Muscle layer of colon (tissue), 2 donors: ENCODE measurements around the gene ZDHHC4.

Source experiments
- H3K27ac ChIP-seq: one replicate; pipeline ENCODE4 v1.7.0; 2013; ENCODE audit warnings: low read depth, mild to moderate bottlenecking, low read length, moderate library complexity
- H3K27me3 ChIP-seq, 2 donors: one replicate each; pipeline ENCODE4 v1.7.0; 2013; ENCODE audit warnings: low read length in 2 of 2, mild to moderate bottlenecking in 2 of 2; ENCODE audit not compliant: insufficient read depth in 2 of 2, control insufficient read depth in 1 of 2
- H3K36me3 ChIP-seq: one replicate; pipeline ENCODE4 v1.7.0; 2013; ENCODE audit warnings: mild to moderate bottlenecking, low read length; ENCODE audit not compliant: insufficient read depth
- H3K4me1 ChIP-seq: one replicate; pipeline ENCODE4 v1.7.0; 2013; ENCODE audit warnings: mild to moderate bottlenecking, low read length; ENCODE audit not compliant: insufficient read depth
- H3K4me3 ChIP-seq, 2 donors: one replicate each; pipeline ENCODE4 v1.7.0; 2013; ENCODE audit warnings: low read length in 2 of 2, low read depth in 1 of 2, mild to moderate bottlenecking in 1 of 2, moderate library complexity in 1 of 2
- H3K9ac ChIP-seq: one replicate; pipeline ENCODE4 v1.7.0; 2013; ENCODE audit warnings: low read length
- H3K9me3 ChIP-seq: one replicate; pipeline ENCODE4 v1.7.0; 2013; ENCODE audit warnings: mild to moderate bottlenecking, low read length
- donor health status: abdominal sarcoma.
- donor health status: Adenocarcinoma of cecum.

The ZDHHC4 gene

DNA sequence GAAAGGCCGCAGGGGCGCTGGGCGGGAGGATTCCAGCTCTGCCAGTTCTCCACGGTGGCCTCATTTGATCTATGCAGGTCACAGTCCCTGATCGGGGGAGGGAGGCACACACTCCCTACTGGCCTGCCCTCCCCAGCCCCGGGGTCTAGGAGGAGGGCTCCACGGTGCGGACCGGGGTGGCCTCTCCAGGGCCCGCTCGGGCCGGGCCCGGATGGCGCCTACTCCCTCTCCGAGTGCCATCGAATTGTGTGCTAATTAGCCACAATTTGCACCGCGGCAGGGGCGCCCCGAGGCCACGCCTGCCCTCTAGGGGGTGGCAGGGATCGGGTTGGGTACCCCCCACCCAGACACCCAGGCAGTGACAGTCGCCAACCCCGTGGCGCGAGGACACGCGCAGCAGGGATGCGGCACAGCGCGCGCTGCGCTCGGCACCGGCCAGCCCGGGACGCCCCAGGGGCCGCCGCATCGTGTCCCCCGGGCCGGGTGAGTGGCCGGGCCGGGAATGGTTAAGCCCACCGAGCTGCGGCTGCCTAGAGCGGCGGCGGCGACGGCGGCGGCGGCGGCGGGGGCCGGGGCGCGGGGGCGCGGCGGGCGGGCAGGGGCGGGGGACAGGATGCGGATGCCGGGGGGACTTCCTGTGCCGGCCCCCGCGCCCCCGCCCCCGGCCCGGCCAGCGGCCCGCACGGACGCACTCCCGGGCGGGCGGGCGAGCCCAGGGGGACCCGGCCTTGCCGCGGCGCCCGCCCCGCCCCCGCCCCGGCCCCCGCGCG is 37.9 kb downstream of the ZDHHC4 start, which contains the start of gene ZNF853:
Gene ZNF853, plus strand, starts transcription at position 658 of the 770 bp plus-strand sequence. CDS start 565 bp downstream, outside the sequence.
- H3K27me3 ChIP-seq, result no peaks in the 10 kb centered on the region
- H3K27ac ChIP-seq, result peak within 1 kb of the TSS; percentile 72
- no peaks in the 10 kb centered on the region for H3K9me3 ChIP-seq
- H3K9ac ChIP-seq, result no peak within 1 kb of the TSS
- no peaks in the 10 kb centered on the region for H3K4me1 ChIP-seq
- peak within 1 kb of the TSS; percentile 68 to 89 for H3K4me3 ChIP-seq
- H3K36me3 ChIP-seq, result peaks cover 5% of the 10 kb centered on the region

DNA sequence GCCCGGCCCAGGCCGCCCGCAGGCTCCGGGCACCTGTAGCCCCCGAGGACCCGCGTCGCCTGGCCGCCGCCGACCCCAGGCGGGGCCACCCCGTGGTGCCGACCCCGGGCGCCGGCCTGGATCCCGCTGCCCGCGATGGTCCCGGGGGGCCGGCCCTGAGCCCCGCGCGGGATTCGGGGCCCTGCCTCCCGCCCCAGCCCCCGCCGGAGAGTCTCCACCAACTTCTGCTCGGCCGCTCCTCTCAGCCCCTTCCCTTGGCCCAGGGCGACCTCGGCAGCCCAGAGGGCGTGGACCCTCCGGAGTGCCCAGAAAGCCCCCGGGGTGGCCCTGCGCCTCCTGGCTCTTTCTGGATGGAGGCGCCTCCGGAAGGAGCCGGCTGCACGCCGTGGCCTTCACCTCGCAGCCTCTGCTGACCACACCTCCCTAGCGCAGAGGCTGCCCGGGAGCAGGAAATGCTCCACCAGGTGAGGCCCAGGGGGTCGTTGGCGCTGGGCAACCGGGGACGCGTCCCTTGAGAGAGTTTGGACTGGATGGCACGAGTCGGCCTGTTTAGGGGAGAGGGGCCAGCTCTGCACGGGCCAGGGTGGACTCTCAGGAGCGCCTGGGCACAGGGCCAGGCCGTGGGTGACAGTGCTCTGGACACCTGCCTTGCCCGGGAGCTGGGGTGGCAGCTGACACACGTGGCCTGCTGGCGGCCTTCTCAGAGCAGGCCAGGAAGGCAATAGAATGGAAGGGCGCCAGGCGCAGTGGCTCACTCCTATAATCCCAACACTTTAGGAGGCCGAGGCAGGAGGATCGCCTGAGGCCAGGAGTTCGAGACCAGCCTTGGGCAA is 38.7 kb downstream of the ZDHHC4 start:
- H3K4me3 ChIP-seq, result peak overlapping the region; percentile 68 to 89
- no peaks in the 10 kb centered on the region for H3K9me3 ChIP-seq
- H3K36me3 ChIP-seq, result peaks cover 5% of the 10 kb centered on the region
- no peaks in the 10 kb centered on the region for H3K4me1 ChIP-seq
- H3K27me3 ChIP-seq, result no peaks in the 10 kb centered on the region
- peak overlapping the region; percentile 52 for H3K27ac ChIP-seq
- H3K9ac ChIP-seq, result no peak overlapping the region

DNA sequence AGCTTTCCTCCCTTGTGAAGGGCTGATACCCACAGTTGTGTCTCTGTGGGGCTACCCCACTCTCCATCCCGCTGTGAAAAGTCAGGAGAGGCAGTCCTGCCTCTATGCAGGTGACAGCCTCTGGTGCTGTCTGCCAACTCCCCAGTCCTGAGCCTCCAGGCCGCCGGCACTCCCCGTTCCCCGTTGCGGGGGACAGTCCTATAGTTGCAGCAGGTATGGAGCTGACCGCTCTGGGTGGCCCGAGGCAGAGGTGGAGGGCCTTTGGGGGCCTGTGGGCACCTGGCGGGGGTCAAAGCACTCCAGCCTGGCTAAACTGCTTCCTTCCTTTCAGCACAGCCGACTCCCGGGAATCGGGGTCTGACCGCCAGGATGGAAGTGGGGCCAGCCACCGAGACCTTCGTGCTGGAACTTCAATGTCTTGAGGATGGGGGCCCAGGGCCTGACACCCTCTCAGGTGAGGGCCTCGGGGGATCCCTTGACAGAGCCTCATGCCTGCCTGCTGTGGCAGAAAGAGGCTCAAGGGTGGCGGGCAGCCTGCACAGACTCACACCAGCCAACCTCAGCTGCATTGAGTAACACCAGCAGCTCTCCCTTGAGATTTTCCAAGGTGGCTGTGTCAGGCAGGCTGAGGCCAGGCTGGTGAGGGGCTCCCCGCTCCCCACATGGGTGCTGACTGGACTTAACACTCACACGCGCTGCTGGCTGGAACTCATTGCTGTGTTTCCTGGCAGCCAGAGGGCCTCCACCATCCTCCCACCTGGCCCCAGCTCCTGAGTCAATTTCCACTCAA is 39.8 kb downstream of the ZDHHC4 start:
- Histone ChIP-seq H3K27me3 (no peaks in the 10 kb centered on the region), H3K4me1 (no peaks in the 10 kb centered on the region), H3K36me3 (peaks cover 14% of the 10 kb centered on the region), H3K4me3 (no peak overlapping the region), H3K9ac (no peak overlapping the region), H3K9me3 (no peaks in the 10 kb centered on the region), H3K27ac (no peak overlapping the region)

DNA sequence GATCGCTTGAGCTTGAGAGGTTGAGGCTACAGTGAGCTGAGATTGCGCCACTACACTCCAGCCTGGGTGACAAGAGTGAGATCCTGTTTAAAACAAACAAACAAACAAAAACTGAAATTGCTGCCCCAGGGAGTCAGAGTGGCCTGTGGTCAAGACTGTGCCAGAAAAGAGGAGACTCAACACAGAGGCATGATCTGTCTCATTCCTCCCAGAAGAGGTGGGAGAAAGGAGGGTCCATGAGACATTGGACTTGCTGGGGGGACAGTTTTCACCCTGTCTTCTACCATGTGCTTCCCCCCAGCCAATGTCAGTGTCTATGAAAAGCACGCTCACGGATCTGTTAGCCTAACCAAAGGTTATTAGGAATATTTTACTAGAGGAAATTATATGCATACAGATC is 41.4 kb downstream of the ZDHHC4 start:
- no peak overlapping the region for H3K9ac ChIP-seq
- H3K4me3 ChIP-seq, result no peak overlapping the region
- no peaks in the 10 kb centered on the region for H3K9me3 ChIP-seq
- H3K36me3 ChIP-seq, result peaks cover 14% of the 10 kb centered on the region
- H3K27me3 ChIP-seq, result no peaks in the 10 kb centered on the region
- no peaks in the 10 kb centered on the region for H3K4me1 ChIP-seq
- H3K27ac ChIP-seq, result no peak overlapping the region

DNA sequence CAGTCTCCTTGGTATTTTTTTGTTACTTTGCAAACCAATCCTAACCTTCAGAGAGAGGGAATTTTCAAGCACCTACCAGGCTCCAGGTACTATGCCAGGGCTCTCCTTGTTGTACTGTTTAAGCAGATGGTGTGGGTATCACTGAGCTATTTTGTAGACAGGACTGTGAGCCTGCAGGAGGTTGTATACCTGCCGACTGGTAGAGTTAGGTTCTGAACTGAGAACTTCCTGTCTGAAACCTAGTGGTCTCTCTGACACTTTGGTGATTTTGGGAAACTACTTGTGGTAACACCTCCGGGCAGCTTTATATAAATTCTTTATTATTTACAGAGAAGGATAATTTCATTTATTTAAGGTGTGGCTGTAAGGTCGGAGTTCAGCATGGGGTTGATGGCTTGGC is 42.7 kb downstream of the ZDHHC4 start:
- H3K4me3 ChIP-seq, result no peak overlapping the region
- no peak overlapping the region for H3K9ac ChIP-seq
- H3K27ac ChIP-seq, result no peak overlapping the region
- H3K9me3 ChIP-seq, result no peaks in the 10 kb centered on the region
- H3K27me3 ChIP-seq, result no peaks in the 10 kb centered on the region
- peaks cover 14% of the 10 kb centered on the region for H3K36me3 ChIP-seq
- no peaks in the 10 kb centered on the region for H3K4me1 ChIP-seq

DNA sequence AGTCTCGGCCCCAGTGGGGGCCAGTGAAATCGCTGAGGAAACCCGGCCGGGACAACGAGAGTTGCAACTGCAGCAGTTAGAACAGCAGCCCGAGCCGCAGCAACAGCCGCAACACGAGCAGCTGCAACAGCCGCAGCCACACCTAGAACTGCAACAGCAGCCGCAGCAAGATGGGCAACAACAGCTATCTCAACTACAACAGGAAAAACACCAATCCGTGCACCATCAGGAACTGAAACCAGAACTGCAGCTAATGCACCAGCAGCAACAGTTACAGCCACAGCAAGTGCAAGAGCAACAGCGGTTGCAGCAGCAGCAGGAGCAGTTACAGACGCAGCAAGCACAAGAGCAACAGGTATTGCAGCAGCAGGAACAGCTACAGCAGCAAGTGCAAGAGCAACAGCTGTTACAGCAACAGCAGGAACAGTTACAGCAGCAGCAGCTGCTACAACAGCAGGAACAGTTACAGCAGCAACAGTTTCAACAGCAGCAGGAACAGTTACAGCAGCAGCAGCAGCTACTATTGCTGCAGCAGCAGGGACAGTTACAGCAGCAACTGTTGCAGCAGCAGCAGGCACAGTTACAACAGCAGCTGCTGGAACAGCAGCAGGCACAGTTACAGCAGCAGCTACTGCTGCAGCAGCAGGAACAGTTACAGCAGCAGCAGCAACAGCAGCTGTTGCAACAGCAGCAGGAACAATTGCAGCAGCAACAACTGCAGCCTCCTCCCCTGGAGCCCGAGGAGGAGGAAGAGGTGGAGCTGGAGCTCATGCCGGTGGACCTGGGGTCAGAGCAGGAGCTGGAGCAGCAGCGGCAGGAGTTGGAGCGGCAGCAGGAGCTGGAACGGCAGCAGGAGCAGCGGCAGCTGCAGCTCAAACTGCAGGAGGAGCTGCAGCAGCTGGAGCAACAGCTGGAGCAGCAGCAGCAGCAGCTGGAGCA is 44.2 kb downstream of the ZDHHC4 start:
- Histone ChIP-seq H3K4me3 (no peak overlapping the region), H3K27me3 (no peaks in the 10 kb centered on the region), H3K4me1 (no peaks in the 10 kb centered on the region), H3K9ac (no peak overlapping the region), H3K36me3 (peaks cover 14% of the 10 kb centered on the region), H3K27ac (no peak overlapping the region), H3K9me3 (no peaks in the 10 kb centered on the region)

DNA sequence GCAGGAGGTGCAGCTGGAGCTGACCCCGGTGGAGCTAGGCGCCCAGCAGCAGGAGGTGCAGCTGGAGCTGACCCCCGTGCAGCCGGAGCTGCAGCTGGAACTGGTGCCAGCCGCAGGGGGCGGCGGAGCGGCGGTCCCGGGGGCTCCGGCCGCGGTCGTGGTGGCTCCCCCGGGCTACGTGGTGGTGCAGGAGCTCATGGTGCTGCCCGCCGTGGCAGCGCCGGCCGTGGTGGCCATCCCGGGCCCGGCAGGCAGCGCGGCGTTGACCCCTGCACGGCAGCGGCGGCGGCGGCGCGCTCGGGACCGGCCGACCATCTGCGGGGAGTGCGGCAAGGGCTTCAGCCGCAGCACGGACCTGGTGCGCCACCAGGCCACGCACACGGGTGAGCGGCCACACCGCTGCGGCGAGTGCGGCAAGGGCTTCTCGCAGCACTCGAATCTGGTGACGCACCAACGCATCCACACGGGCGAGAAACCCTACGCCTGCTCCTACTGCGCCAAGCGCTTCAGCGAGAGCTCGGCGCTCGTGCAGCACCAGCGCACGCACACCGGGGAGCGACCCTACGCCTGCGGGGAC is 45.0 kb downstream of the ZDHHC4 start:
- Histone ChIP-seq H3K36me3 (peaks cover 14% of the 10 kb centered on the region), H3K27me3 (no peaks in the 10 kb centered on the region), H3K27ac (no peak overlapping the region), H3K4me3 (no peak overlapping the region), H3K9ac (no peak overlapping the region), H3K4me1 (no peaks in the 10 kb centered on the region), H3K9me3 (no peaks in the 10 kb centered on the region)

DNA sequence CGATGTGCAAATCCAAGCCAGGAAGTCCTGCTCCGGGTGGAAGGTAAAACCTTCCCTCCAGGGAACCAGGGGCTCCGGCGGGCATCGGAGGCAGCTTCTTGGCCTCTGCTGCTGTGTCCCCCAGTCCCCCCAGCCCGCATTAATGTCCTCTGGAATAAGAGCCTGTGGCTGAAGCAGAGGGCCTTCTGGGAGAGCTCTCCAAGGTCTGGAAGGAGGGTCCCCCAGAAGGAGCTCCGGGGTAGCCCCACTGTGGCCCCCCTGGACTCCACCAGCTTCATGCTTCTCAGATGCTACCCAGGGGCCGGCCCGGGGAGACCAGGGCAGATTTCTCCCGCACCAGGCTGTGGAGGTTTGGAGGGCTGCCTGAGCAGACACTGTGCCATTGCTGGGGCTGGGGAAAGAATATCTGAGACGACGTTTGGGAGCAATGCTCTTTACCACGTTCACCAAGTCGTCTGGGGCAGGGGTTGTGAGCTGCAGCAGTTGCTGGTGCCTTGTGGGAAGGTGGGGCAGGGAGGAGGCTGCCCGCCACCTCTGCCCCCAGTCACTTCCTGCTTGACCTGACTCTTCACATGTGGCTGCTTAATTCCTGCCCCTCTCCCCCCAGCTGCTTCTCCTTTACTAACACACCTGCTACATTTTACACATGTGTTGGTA is 46.5 kb downstream of the ZDHHC4 start:
- Histone ChIP-seq H3K9me3 (no peaks in the 10 kb centered on the region), H3K27ac (no peak overlapping the region), H3K9ac (no peak overlapping the region), H3K36me3 (peaks cover 14% of the 10 kb centered on the region), H3K4me3 (no peak overlapping the region), H3K4me1 (no peaks in the 10 kb centered on the region), H3K27me3 (no peaks in the 10 kb centered on the region)

DNA sequence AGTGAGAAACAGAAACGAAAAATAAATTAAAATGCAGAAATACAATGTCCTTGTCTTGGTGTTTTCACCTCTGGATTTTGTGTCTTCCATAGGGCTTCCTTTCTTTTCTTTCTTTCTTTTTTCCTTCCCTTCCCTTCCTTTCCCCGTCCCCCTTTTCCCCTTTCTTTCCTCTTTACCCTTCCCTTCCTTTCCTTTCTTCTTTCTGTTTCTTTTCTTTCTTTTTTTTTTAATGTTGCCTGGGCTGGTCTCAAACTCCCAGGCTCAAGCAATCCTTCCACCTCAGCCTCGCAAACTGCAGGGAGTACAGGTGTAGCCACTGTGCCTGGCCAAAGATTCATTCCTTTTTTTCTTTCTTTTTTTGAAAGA is 47.0 kb downstream of the ZDHHC4 start:
- Histone ChIP-seq H3K9ac (no peak overlapping the region), H3K4me1 (no peaks in the 10 kb centered on the region), H3K27ac (no peak overlapping the region), H3K9me3 (no peaks in the 10 kb centered on the region), H3K36me3 (peaks cover 14% of the 10 kb centered on the region), H3K4me3 (no peak overlapping the region), H3K27me3 (no peaks in the 10 kb centered on the region)

DNA sequence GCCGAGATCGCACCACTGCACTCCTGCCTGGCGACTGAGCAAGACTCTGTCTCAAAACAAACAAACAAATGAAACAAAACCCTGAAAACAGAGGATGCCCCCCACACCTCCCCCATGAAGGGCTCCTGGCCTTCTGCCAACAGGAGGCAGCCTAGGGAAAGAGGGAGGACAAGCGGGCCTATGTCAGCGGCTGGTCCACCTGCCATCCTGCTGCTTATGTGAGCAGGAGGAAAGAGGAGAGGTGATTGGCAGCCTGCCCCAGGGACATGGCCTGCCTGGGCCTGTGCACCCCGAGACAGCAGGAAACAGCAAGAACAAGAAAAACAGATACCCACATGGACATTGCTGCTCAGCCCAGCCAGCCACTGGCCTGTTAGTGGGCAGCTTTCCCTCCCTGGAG is 50.8 kb downstream of the ZDHHC4 start:
- Histone ChIP-seq H3K4me3 (no peak overlapping the region), H3K27me3 (no peaks in the 10 kb centered on the region), H3K4me1 (no peaks in the 10 kb centered on the region), H3K36me3 (no peaks in the 10 kb centered on the region), H3K9ac (no peak overlapping the region), H3K27ac (no peak overlapping the region), H3K9me3 (no peaks in the 10 kb centered on the region)
